PC-3 (cell line): Measurements from ENCODE around the gene ADGRG6. TPM values are rescaled to one million over a fixed set of nuclear protein-coding genes. Genes with fewer than 3 reads are reported as not detected.
"Not testable (repeated sequence)": the region's sequence is repeated elsewhere in the genome, so short reads cannot be mapped to it uniquely, and the experiment has no call there.

Experiments
- ATAC-seq: fragments of 200-7000 bp; cut with Tn5 transposase; 2 replicates; pipeline ENCODE4 v1.9.1; 2020; ENCODE audit warnings: mild to moderate bottlenecking, moderate library complexity
- BruUV-seq: library from RNA; stranded (reverse); fragments of 400-500 nt; replicated peaks from 2 replicates; lab custom pipeline; 2021; lab: Mats Ljungman, UMichigan
- CTCF ChIA-PET: fragments of 300-600 bp; sonication (Branson Sonifier 250); formaldehyde crosslinking; loops from one replicate; lab custom pipeline; 2022; ENCODE audit warnings: antibody characterized with exemption; lab: Charles Lee
- POLR2A ChIA-PET: fragments of 300-600 bp; sonication (Branson Sonifier 250); formaldehyde crosslinking; loops from one replicate; lab custom pipeline; 2022; ENCODE audit warnings: antibody characterized with exemption; ENCODE audit not compliant: unreplicated experiment; lab: Charles Lee
- DNase-seq: peaks from one replicate; pipeline ENCODE4 v3.0.0-alpha.2; 2015
- H2AFZ ChIP-seq: fragments of 300-600 bp; sonication (generic); 2 replicates; pipeline ENCODE4 v1.6.0; 2016; ENCODE audit warnings: antibody characterized with exemption, low read length
- H3F3A ChIP-seq: fragments of 300-600 bp; sonication (generic); one replicate; pipeline ENCODE4 v1.6.0; 2017; ENCODE audit warnings: antibody characterized with exemption, low read length, control low read depth, mild to moderate bottlenecking; ENCODE audit not compliant: unreplicated experiment
- H3K27ac ChIP-seq: fragments of 300-600 bp; sonication (generic); 2 replicates; pipeline ENCODE4 v1.5.1; 2016; ENCODE audit warnings: mild to moderate bottlenecking, low read length
- H3K27me3 ChIP-seq: fragments of 300-600 bp; sonication (generic); 2 replicates; pipeline ENCODE4 v1.6.1; 2016; ENCODE audit warnings: low read length, mixed read lengths
- H3K36me3 ChIP-seq: fragments of 300-600 bp; sonication (generic); 2 replicates; pipeline ENCODE4 v1.6.1; 2016; ENCODE audit warnings: low read depth, mixed run types, low read length, mixed read lengths
- H3K4me1 ChIP-seq: fragments of 300-600 bp; sonication (generic); 2 replicates; pipeline ENCODE4 v1.5.1; 2016; ENCODE audit warnings: low read length; ENCODE audit not compliant: insufficient read depth
- H3K4me2 ChIP-seq: fragments of 300-600 bp; sonication (generic); 2 replicates; pipeline ENCODE4 v1.6.0; 2016; ENCODE audit warnings: low read length
- H3K4me3 ChIP-seq: fragments of 300-600 bp; sonication (generic); 2 replicates; pipeline ENCODE4 v1.5.1; 2016; ENCODE audit warnings: mild to moderate bottlenecking, low read length, mixed read lengths
- H3K79me2 ChIP-seq: fragments of 300-600 bp; sonication (generic); 2 replicates; pipeline ENCODE4 v1.6.1; 2017; ENCODE audit warnings: low read length, mixed read lengths
- H3K9ac ChIP-seq: fragments of 300-600 bp; sonication (generic); 2 replicates; pipeline ENCODE4 v1.6.0; 2016; ENCODE audit warnings: mild to moderate bottlenecking, low read length
- H3K9me2 ChIP-seq: fragments of 300-600 bp; sonication (generic); replicated peaks from 2 replicates; pipeline ENCODE4 v1.6.1; 2016; ENCODE audit warnings: mixed run types, low read length, mixed read lengths
- H3K9me3 ChIP-seq: fragments of 300-600 bp; sonication (generic); 2 replicates; pipeline ENCODE4 v1.6.1; 2016; ENCODE audit warnings: low read length, mixed read lengths
- H4K20me1 ChIP-seq: fragments of 300-600 bp; sonication (generic); 2 replicates; pipeline ENCODE4 v1.6.1; 2016; ENCODE audit warnings: low read length, mixed read lengths
- CTCF ChIP-seq: fragments of 300-600 bp; sonication (generic); conservative IDR thresholded peaks from 2 replicates; pipeline ENCODE4 v1.5.1; 2017; ENCODE audit warnings: antibody characterized with exemption, low read depth, mild to moderate bottlenecking, low read length
- EZH2 ChIP-seq: fragments of 300-600 bp; sonication (generic); IDR thresholded peaks from one replicate; pipeline ENCODE4 v1.6.1; 2017; ENCODE audit warnings: antibody characterized with exemption, mild to moderate bottlenecking, low read length; ENCODE audit not compliant: unreplicated experiment
- EZH2phosphoT487 ChIP-seq: fragments of 300-600 bp; sonication (generic); IDR thresholded peaks from 2 replicates; pipeline ENCODE4 v1.6.1; 2018; ENCODE audit warnings: mild to moderate bottlenecking, antibody characterized with exemption, low read length, borderline replicate concordance
- intact Hi-C: fragments of 100-400 bp; cut with micrococcal nuclease; formaldehyde crosslinking; loops from 2 replicates; pipeline ENCODE4 v1.9.0; 2023
- total RNA-seq: library from RNA; depleted of rRNA; stranded (reverse); fragments of >200 nt; gene quantifications from 2 replicates; pipeline ENCODE4 v1.2.3, GENCODE V29; 2014

ADGRG6 gene
- total RNA-seq, 1 experiment from 2014 or later: 73.2 TPM

GRCh38 chr6:142421285-142422117, 119.7 kb downstream of the ADGRG6 start:
- Histone ChIP-seq H3K9me3 (no peaks in the 10 kb centered on the region), H3K79me2 (no peaks in the 10 kb centered on the region), H3K27me3 (no peaks in the 10 kb centered on the region), H3K27ac (peak overlapping the region; percentile 89), H3K9ac (peak overlapping the region; percentile 67), H2AFZ (no peak overlapping the region), H3K4me3 (peak overlapping the region; percentile 30; the same call in 1 of the 2 replicates), H4K20me1 (no peaks in the 10 kb centered on the region), H3K36me3 (peaks cover 45% of the 10 kb centered on the region), H3F3A (no peaks in the 10 kb centered on the region), H3K4me2 (peak overlapping the region; percentile 68), H3K9me2 (no peaks in the 10 kb centered on the region), H3K4me1 (peaks cover 16% of the 10 kb centered on the region)
- DNase-seq (peak; percentile 43), ATAC-seq (peak; percentile 73)
- ChIA-PET POLR2A (no interaction called here), CTCF (no interaction called here)
- no peak for TF ChIP-seq EZH2phosphoT487
- no peak for TF ChIP-seq EZH2
- no peak for TF ChIP-seq CTCF
- BruUV-seq: no TSS peak
- intact Hi-C loops: no loop called here

- CTCF ChIA-PET, DNase-seq, H3K4me3 ChIP-seq, H3K9me3 ChIP-seq, H3K4me2 ChIP-seq, H3K79me2 ChIP-seq, H3K9ac ChIP-seq, POLR2A ChIA-PET, intact Hi-C loops, H3F3A ChIP-seq, H3K9me2 ChIP-seq, H3K27ac ChIP-seq, BruUV-seq, H2AFZ ChIP-seq, H3K4me1 ChIP-seq, H3K27me3 ChIP-seq, ATAC-seq, H4K20me1 ChIP-seq: not testable (repeated sequence)
- H3K36me3 ChIP-seq: peaks cover 35% of the 10 kb centered on the region
Measured at GRCh38 chr6:142426444-142427132, 124.8 kb downstream of the ADGRG6 start.

- DNase-seq, H3K4me3 ChIP-seq, H3K79me2 ChIP-seq, H3K27ac ChIP-seq, H3K4me1 ChIP-seq, H3K4me2 ChIP-seq, H4K20me1 ChIP-seq, intact Hi-C loops, ATAC-seq, H2AFZ ChIP-seq, H3K9me3 ChIP-seq, POLR2A ChIA-PET, H3K9me2 ChIP-seq, CTCF ChIA-PET, H3F3A ChIP-seq, BruUV-seq, H3K9ac ChIP-seq, H3K27me3 ChIP-seq: not testable (repeated sequence)
- peaks cover 35% of the 10 kb centered on the region for H3K36me3 ChIP-seq
Measured at GRCh38 chr6:142428468-142428867, 126.7 kb downstream of the ADGRG6 start.
